HG03064 (cell line): ENCODE measurements around the gene GGNBP2.
A peak's percentile ranks its signal among the peaks of the same experiment; 100 is the strongest.

Experiments
- ATAC-seq: cut with Tn5 transposase; IDR thresholded peaks from one replicate; pipeline ENCODE4 v1.9.1; 2021; ENCODE audit warnings: low read depth; ENCODE audit not compliant: unreplicated experiment

GGNBP2 gene

GRCh38 chr17:36547776-36548175, 3.1 kb downstream of the GGNBP2 start:
- ATAC-seq, result no peak

GRCh38 chr17:36550491-36551417, 6.0 kb downstream of the GGNBP2 start:
- ATAC-seq, result no peak

GRCh38 chr17:36553459-36553858, 8.7 kb downstream of the GGNBP2 start:
- ATAC-seq, result no peak

- ATAC-seq, result no peak
Observed at GRCh38 chr17:36566081-36566480, 21.4 kb downstream of the GGNBP2 start.

GRCh38 chr17:36575028-36575427, 30.3 kb downstream of the GGNBP2 start:
- ATAC-seq, result no peak

- no peak for ATAC-seq
Observed at GRCh38 chr17:36576793-36577192, 32.1 kb downstream of the GGNBP2 start.

GRCh38 chr17:36578671-36579070, 34.0 kb downstream of the GGNBP2 start:
- no peak for ATAC-seq

GRCh38 chr17:36583787-36584186, 39.1 kb downstream of the GGNBP2 start:
- ATAC-seq, result no peak

GRCh38 chr17:36586138-36586537, 41.4 kb downstream of the GGNBP2 start:
- ATAC-seq, result no peak

GRCh38 chr17:36590082-36590481, 45.4 kb downstream of the GGNBP2 start:
- ATAC-seq, result no peak

GRCh38 chr17:36591434-36592315, 47.0 kb downstream of the GGNBP2 start, which contains the start of gene DHRS11:
DHRS11 (plus strand) TSS chr17:36591879; CDS start chr17:36592010, 131 bp downstream.
- ATAC-seq, result peak; percentile 77

GRCh38 chr17:36592316-36592715, 47.6 kb downstream of the GGNBP2 start:
- no peak for ATAC-seq

GRCh38 chr17:36592716-36593321, 48.1 kb downstream of the GGNBP2 start:
- ATAC-seq, result no peak

GRCh38 chr17:36593656-36594316, 49.1 kb downstream of the GGNBP2 start:
- no peak for ATAC-seq

- ATAC-seq, result no peak
Observed at GRCh38 chr17:36594626-36595401, 50.1 kb downstream of the GGNBP2 start.

GRCh38 chr17:36597226-36597625, 52.5 kb downstream of the GGNBP2 start:
- ATAC-seq, result no peak

GRCh38 chr17:36597866-36598777, 53.4 kb downstream of the GGNBP2 start:
- no peak for ATAC-seq

GRCh38 chr17:36598951-36599401, 54.3 kb downstream of the GGNBP2 start:
- ATAC-seq, result no peak
